Activated CD8-positive, alpha-beta T cell treated with anti-CD3 and anti-CD28 coated beads, Interleukin-2, amount 10 ng/mL, durations not matched to agents 7 days and 5 days (primary cell): Measurements from ENCODE around the gene PRR13. TPM values are rescaled to one million over a fixed set of nuclear protein-coding genes. Genes with fewer than 3 reads are reported as not detected.

Experiments used
- total RNA-seq, 2 experiments: library from RNA; stranded (reverse); gene quantifications; one replicate each; pipeline ENCODE4 v1.2.3, GENCODE V29; 2021

Gene PRR13
- total RNA-seq, 2 experiments from 2014 or later: 220 TPM

Other genes with a start within 250 kb of the PRR13 start
- 100 to 1,000 TPM; 500 to 503 TPM for gene ITGB7, start 234.5 kb upstream of the PRR13 start, total RNA-seq
- 10 to 100 TPM; 44.1 to 45.9 TPM for gene RARG, start 209.5 kb upstream of the PRR13 start, total RNA-seq
- gene ESPL1, start 173.4 kb upstream of the PRR13 start, total RNA-seq: 100 to 1,000 TPM; 126 TPM
- gene PFDN5, start 146.2 kb upstream of the PRR13 start, total RNA-seq: 100 to 1,000 TPM; 292 to 307 TPM
- 10 to 100 TPM; 55.6 to 56.9 TPM for gene MYG1, start 142.0 kb upstream of the PRR13 start, total RNA-seq
- 10 to 100 TPM; 67.5 to 67.9 TPM for gene AAAS, start 120.1 kb upstream of the PRR13 start, total RNA-seq
- not detected for gene SP7, start 105.4 kb upstream of the PRR13 start, total RNA-seq
- gene SP1, start 61.6 kb upstream of the PRR13 start, total RNA-seq: 10 to 100 TPM; 72.2 to 76.5 TPM
- not detected for gene AMHR2, start 17.9 kb upstream of the PRR13 start, total RNA-seq
- gene PCBP2, start 10.4 kb downstream of the PRR13 start, total RNA-seq: 100 to 1,000 TPM; 813 to 836 TPM
- 10 to 100 TPM; 22.7 to 22.9 TPM for gene MAP3K12, start 57.7 kb downstream of the PRR13 start, total RNA-seq
- 10 to 100 TPM; 30.3 to 36.9 TPM for gene TARBP2, start 59.5 kb downstream of the PRR13 start, total RNA-seq
- gene NPFF, start 65.8 kb downstream of the PRR13 start, total RNA-seq: not detected
- 10 to 100 TPM; 27.7 to 28.7 TPM for gene ATF7, start 184.6 kb downstream of the PRR13 start, total RNA-seq
- gene ATP5MC2, start 234.3 kb downstream of the PRR13 start, total RNA-seq: 100 to 1,000 TPM; 241 to 247 TPM